ENCODE measurements around the gene CRHR2.

CRHR2 gene

GRCh38 chr7:30634193-30634626, 48.0 kb downstream of the CRHR2 start:
- no peak for DNase-seq (ENCODE audit: low read depth)
- no peak overlapping the region for H3K4me3 ChIP-seq (ENCODE audit: low read length)
- TF ChIP-seq CTCF (IDR thresholded peaks at IDR 0.05; ENCODE audit: insufficient read depth, low read depth, low read length, missing control alignments): no peak

GRCh38 chr7:30633223-30633622, 49.0 kb downstream of the CRHR2 start:
- no peak for DNase-seq (ENCODE audit: low read depth)
- no peak for TF ChIP-seq CTCF (IDR thresholded peaks at IDR 0.05; ENCODE audit: insufficient read depth, low read depth, low read length, missing control alignments)
- no peak overlapping the region for H3K4me3 ChIP-seq (ENCODE audit: low read length)

- no peak for DNase-seq (ENCODE audit: low read depth)
- H3K4me3 ChIP-seq (ENCODE audit: low read length): no peak overlapping the region
- TF ChIP-seq CTCF (IDR thresholded peaks at IDR 0.05; ENCODE audit: insufficient read depth, low read depth, low read length, missing control alignments): no peak
Observed at GRCh38 chr7:30630986-30631385, 51.3 kb downstream of the CRHR2 start.

GRCh38 chr7:30627026-30627425, 55.2 kb downstream of the CRHR2 start:
- no peak for TF ChIP-seq CTCF (IDR thresholded peaks at IDR 0.05; ENCODE audit: insufficient read depth, low read depth, low read length, missing control alignments)
- DNase-seq (ENCODE audit: low read depth): no peak
- H3K4me3 ChIP-seq (ENCODE audit: low read length): no peak overlapping the region

GRCh38 chr7:30625283-30625682, 57.0 kb downstream of the CRHR2 start:
- no peak overlapping the region for H3K4me3 ChIP-seq (ENCODE audit: low read length)
- no peak for DNase-seq (ENCODE audit: low read depth)
- no peak for TF ChIP-seq CTCF (IDR thresholded peaks at IDR 0.05; ENCODE audit: insufficient read depth, low read depth, low read length, missing control alignments)

- DNase-seq (ENCODE audit: low read depth): no peak
Observed at GRCh38 chr7:30618961-30619360, 63.3 kb downstream of the CRHR2 start.

More at GRCh38 chr7:30618961-30619360, 63.3 kb downstream of the CRHR2 start:
- TF ChIP-seq CTCF (IDR thresholded peaks at IDR 0.05; ENCODE audit: insufficient read depth, low read depth, low read length, missing control alignments): no peak
- no peak overlapping the region for H3K4me3 ChIP-seq (ENCODE audit: low read length)

Data from epithelial cell of esophagus (primary cell).